HG02852 (cell line): ENCODE data around the gene ELMO1.
A peak's percentile ranks its signal among the peaks of the same experiment; 100 is the strongest.

ENCODE experiments used
- ATAC-seq: cut with Tn5 transposase; IDR thresholded peaks from one replicate; pipeline ENCODE4 v1.9.1; 2021; ENCODE audit warnings: mild to moderate bottlenecking, moderate library complexity; ENCODE audit not compliant: unreplicated experiment

ELMO1 gene, protein sequence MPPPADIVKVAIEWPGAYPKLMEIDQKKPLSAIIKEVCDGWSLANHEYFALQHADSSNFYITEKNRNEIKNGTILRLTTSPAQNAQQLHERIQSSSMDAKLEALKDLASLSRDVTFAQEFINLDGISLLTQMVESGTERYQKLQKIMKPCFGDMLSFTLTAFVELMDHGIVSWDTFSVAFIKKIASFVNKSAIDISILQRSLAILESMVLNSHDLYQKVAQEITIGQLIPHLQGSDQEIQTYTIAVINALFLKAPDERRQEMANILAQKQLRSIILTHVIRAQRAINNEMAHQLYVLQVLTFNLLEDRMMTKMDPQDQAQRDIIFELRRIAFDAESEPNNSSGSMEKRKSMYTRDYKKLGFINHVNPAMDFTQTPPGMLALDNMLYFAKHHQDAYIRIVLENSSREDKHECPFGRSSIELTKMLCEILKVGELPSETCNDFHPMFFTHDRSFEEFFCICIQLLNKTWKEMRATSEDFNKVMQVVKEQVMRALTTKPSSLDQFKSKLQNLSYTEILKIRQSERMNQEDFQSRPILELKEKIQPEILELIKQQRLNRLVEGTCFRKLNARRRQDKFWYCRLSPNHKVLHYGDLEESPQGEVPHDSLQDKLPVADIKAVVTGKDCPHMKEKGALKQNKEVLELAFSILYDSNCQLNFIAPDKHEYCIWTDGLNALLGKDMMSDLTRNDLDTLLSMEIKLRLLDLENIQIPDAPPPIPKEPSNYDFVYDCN

GRCh38 chr7:37448636-37449361 is at the start of gene ELMO1:
Gene ELMO1, minus strand, starts transcription at chr7:37448864. Its CDS starts 106,174 bp downstream, at chr7:37342690.
- peak; percentile 96 for ATAC-seq

DNA sequence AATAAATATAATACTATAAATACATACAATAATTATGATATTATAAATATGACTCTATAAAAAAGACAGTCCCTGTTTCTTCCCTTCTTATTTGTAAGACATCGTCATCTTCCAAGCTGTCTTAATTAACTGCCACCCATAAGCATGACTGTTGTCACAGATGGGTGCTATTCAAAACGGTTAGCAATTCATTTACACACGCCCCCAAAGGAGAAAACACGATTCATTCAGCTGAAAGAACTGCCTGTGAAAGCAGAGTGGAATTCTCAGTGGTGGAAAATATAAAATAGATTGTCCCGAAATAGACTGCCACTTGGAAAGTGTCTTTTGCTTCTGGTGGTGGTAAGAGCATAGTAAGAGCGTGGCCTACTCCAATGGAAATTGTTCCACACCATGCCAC is 48.9 kb upstream of the ELMO1 start:
- no peak for ATAC-seq

DNA sequence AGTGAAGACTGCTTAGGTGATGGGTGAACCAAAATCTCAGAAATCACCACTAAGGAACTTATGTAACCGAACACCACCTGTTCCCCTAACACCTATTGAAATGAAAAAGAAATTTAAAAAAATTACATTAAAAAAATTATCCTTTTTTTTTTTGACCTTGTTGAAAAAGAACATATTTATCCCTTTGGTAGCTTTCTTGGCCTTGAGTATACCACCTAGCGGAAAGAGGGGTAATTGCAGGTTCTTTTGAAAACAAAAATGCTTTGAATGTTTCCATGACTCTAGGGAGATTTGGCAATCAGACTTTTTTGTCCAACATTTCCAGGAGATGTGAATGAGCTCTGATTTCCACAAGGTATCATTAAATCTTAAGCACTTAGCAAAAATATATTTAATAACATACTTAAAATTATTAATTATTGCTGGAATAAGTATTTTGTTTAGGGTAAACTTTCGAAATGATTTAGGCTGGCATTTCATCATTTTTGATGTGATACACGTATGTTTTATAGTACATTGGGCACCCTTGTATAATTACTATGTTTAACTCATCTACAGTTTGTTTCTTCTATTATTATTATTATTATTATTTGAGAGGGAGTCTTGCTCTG is 47.0 kb upstream of the ELMO1 start:
- no peak for ATAC-seq

DNA sequence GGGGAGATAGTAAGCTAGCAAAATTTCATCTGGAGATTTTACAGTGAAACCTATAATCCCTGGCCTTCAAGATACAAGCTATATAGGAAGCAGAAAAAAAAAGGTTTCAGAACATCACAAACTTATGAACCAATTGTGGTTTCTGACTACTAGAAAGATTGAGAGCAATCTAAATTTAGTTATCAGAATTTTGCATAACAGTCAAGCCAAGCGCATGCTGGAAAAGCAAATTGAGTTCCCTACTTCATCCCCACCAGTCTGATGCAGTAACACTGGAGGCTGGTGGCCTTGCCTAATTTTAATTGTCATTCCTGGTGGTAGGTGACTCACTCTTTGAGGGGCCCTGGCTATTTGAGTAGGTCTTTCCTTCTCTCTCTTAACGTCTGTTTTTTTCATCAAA is 46.3 kb upstream of the ELMO1 start:
- peak; percentile 54 for ATAC-seq

- ATAC-seq: no peak
These were observed 45.1 kb upstream of the ELMO1 start for GRCh38 chr7:37493810-37494209.

DNA sequence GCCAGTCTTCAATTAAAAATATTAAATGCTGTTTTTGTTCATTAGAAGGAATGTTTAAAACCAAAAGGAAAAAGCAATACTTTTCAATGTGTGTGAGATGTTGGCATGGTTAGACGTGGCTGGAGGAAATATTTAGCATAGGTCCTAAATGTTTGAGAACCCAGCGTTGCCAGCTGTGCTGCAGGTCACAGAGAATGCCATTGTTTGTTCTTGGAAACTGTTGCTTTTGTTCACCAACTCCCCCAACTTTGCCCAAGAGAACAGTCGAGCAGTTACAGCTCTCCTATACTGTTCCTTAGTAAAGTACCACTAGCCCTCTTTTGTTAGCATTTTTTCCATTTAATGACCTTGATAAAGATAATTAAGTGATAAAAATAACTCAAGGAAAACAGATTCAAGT is 44.5 kb upstream of the ELMO1 start:
- no peak for ATAC-seq

GRCh38 chr7:37491919-37492694 is 43.4 kb upstream of the ELMO1 start:
- ATAC-seq: no peak

DNA sequence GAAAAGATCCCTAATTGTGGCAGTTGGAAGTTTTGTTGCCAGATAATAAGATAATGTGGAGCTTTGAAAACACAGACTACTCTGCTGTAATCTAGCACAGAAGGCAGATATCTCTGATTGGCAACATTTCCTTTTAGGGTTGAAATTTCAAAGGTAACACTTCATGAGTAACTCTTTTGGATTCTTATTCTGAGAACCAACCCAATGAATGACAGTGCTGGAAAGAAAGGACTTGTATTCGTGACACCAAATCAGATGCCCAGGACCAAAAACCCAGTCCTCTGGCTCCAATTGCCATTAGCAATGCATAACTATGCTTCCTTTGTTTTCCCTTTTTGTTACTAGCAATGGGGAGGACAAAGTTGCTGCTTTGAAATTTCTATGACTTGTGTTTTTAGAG is 41.0 kb upstream of the ELMO1 start:
- ATAC-seq: no peak

DNA sequence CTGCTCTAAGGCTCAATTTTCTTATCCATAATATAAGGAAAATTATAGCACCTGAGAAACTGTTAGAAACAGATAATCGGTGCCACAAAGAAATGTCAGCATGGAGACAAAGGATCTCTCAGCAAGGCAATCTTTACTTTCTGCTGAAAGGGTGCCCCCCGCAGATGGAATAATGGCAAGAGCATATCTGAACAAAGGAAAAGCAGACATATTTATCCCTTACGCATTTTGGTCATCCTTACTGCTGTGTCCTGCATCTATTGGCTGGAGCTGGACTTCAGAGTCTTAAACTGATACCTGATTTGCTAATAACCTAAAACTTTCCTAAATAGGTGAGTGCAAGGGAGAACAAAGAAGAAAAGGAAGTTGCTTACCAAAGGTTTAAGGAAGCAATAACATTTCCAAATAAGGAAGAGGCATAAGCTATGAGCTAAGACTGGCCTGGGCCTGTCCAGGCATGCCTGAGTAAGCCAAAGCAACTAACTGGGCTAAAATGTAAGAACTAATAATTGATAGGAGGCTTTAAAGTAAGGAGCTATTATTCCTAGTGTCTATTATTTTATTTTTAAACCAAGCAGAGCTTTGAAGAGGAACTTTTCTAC is 39.6 kb upstream of the ELMO1 start:
- no peak for ATAC-seq

GRCh38 chr7:37484426-37485073 is 35.9 kb upstream of the ELMO1 start:
- no peak for ATAC-seq

GRCh38 chr7:37483627-37484026 is 35.0 kb upstream of the ELMO1 start:
- no peak for ATAC-seq

GRCh38 chr7:37482953-37483352 is 34.3 kb upstream of the ELMO1 start:
- no peak for ATAC-seq

DNA sequence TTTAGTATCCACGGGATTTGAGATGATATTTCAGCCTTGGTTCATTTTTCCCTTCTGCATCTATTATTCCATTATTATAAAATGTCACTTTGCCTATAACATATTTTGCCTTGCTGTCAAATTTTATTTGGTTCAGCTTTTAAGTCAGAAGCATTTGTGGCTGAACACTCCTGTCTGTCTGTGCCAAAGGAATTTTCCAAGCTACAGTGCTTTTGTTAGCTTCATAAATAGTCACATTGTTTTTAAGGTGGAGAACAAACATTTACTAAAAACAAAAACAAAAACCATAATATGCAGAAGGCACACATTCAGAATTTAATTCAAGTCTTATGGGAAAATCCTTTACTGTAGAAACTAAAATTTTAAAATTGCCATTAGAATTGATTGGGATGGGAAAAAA is 33.8 kb upstream of the ELMO1 start:
- no peak for ATAC-seq

DNA sequence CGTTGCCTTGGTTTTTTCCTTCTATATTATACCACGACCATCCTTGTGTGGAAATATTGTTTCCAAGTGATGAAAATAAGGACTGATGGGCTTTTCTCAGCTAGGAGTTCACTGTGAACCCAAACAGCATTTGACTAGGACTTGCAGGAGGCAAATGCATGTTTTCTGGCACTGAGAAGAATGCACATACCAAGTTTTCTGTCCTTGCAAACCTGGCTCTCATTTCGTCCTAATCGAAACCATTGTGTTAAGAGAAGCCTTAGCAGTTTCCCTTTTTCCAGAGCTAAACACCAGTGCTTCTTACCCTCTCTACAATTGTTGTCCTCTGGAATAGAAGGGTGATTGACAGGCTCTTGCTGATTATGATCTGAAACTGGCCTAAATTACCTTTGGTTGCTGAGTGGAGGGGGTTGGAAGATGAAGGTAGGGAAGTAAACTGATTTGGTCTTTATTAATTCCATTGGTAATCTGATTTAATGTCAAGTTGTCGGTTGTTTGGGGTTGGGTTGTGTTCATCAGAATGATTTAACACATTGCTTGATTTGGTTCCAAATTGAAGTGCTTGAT is 33.1 kb upstream of the ELMO1 start:
- ATAC-seq: no peak

DNA sequence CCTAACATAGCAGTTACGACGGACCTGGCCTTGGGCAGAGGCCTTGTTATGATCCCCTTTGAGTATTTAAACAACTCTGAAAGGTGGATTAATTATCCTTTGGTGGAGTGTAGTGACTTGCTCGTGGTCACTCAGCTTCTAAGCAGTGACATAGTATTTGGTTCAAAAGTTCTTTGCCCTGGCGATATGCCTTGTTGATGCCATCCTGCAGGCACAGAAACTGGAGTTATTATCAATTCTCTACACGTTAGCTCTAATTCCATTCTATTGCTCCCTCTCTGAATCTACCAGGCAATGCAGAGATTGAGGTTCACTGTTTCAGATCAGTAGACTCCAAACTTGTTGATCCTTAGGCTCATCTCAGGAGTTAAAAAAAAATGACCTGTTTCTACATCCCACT is 32.5 kb upstream of the ELMO1 start:
- ATAC-seq: no peak

DNA sequence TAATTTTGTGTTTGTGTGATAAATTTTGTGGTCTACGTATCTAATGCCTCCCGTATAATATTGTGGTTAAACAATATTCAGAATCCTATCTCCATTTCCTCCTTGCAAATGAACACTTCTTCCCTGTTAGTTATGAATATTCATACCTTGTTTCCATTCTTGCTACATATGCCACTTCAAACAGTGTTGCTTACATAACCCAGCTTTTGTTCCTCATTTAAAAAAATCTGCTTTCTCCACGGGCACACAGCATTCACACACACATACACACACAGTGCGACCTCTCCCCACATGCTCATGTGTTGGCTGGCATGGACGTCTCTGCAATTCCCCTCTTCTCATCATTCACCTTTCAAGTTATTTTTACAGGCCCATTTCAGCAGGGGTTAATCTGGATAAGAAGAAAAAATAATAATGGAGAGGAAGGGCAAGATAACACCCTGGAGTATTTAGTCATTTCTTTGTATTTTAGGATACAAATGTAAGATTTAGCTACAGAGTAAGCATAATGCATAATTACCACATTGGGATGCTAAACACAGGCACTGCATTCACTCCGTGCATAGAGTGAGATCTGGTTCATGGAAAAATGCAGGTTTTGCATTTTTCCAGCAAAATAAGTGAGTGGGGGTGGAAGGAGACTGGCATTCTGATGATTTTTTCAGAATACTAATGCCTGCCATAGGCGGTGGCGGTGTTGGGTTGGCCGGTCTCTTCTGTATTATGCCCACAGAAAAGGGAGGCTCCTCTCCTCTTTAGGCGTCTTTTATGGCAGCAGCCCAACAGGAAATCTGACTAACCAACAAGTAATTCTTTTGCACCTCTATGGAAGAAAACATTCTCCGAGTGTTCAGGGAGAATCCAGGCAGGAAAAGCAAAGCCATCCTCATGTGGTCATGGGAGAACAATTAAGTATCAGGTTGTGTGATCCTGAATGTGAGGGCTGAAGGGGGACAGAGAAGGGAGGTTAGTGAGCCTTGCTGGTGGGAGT is 31.7 kb upstream of the ELMO1 start:
- ATAC-seq: no peak

DNA sequence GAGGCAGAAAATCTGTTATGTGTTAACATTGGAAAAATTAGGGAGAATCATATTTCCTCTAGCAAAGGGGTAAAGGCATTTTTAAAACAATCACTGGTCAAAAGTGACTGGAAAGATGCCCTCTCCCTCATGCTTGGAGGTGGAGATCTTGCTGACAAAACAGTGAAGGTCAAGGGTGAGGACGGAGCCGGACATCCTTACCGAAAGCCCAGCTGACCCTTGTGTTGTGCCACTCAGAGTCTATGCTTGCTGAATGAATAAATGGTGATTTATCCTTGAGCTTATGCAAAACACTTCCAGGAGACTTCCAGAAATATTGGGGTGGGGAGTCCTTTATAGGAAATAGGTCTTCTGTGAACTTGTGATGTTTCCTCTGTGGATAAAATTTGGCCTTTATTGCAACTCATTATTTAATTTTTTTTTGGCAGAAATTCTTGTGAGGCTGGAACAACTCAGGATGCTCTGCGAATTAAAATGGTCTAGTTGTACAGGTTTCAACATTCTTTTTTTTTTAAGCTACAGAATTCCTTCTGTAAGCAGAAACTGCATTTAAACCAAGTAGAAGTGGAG is 28.3 kb upstream of the ELMO1 start:
- ATAC-seq: no peak

DNA sequence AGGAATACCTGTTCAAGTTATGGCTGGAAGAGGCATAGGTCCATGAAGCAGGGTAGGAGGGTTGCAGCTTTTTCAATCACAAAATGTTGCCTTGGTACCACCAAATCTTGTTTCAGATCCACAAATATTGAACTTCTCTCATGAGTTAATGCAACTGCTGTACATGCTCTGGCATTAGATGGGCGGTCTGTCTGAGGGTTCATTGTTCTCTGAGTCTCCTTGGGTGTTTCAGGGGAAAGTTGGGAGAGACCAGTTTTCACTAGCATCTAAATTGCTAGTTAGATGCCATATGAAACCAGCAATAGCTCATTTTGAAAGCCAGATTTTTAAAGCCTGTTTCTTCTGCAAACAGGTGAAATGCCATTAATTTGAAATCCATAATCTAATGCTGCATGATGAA is 27.8 kb upstream of the ELMO1 start:
- no peak for ATAC-seq
